ENCODE results near the gene CYP46A1. TPM values are rescaled to one million over a fixed set of nuclear protein-coding genes. Genes with fewer than 3 reads are reported as not detected.
A peak's percentile ranks its signal among the peaks of the same experiment; 100 is the strongest.

Gene CYP46A1
- total and polyA plus RNA-seq, 10 donors = 0.11 to 0.85 (median 0.32) TPM

DNA sequence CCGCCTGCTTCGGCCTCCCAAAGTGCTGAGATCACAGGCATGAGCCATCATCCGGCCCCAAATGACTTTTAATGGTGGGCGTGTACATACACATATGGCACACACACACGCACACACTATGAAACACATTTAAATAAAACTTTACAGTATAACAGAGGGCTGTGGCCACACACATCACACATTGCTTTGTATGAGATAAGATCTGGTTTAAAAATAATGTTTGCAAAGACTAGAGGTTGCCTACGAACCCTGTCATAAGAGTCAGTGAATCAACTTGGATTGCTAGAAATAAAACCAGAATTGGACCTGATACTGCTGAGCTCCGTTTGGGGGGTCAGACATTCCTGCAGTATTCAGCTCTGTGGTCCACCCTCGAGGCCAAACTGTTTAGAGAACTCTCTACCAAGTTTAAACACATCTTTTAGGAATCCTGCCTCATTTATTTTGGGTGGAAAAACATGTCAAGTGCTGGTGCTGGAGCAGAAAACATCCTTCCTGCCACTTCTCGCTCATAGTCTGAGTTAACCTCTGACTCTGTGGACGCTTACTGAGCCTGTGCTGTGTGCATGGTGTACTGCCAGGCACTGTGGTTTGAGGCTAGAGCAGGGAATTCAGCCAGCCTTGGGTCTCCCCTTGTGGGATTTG is 61.3 kb downstream of the CYP46A1 start:
- no peak for DNase-seq
- H3K36me3 ChIP-seq = no peaks in the 10 kb centered on the region
- intact Hi-C loops (cut with DNase I; ENCODE audit: low total_unique reads) = no loop called here
- H3K27ac ChIP-seq = peak overlapping the region in 5 of 8 donors; percentile 23 to 71 (median 58)
- peaks cover 0 to 14% (median 0%) of the 10 kb centered on the region in 7 donors for H3K27me3 ChIP-seq (replicated peaks in 1 of 7)
- H3K4me1 ChIP-seq = peaks cover 5 to 34% (median 18%) of the 10 kb centered on the region in 6 donors
- TF ChIP-seq POLR2A (IDR thresholded peaks at IDR 0.05) (no peak), POLR2AphosphoS5 (IDR thresholded peaks at IDR 0.05) (peak in 1 of 3 donors; percentile 5), CTCF (IDR thresholded peaks at IDR 0.05 in 8 of 11, conservative IDR thresholded peaks at IDR 0.05 in 3 of 11) (no peak)
- no peaks in the 10 kb centered on the region for H3K9me3 ChIP-seq
- WGBS, 5 donors = 56 to 65% (median 60%) methylated on average over 10 of the region's 10 CpGs
- no peak overlapping the region for H3K4me3 ChIP-seq

DNA sequence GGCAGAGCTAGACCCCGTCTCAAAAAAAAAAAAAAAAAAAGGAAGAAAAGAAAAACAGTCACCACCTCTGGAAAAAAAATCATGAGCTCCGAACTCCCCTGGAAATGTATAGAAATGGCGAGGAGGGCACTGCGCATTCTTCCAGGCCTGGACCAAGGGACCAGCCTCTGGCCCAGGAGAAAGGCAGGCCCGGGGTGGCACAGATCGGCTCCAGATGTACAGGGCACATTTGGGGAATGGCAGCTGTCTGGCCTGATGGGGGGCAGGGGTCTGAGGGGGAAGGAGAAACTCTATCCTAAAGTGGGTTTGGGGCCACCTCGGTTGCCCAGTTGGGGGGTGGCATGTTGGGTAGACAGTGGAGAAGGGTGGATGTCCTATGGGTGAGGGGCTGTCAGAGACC is 63.1 kb downstream of the CYP46A1 start:
- 61 to 86% (median 66%) methylated on average over 6 to 7 of the region's 7 CpGs for WGBS, 5 donors
- peak; percentile 58 for DNase-seq
- Histone ChIP-seq H3K9me3 (no peaks in the 10 kb centered on the region), H3K27ac (peak overlapping the region in 2 of 8 donors; percentile 62 to 71), H3K4me1 (peaks cover 4 to 31% (median 19%) of the 10 kb centered on the region in 6 donors), H3K4me3 (no peak overlapping the region), H3K27me3 (replicated peaks in 1 of 7) (peaks cover 0 to 30% (median 0%) of the 10 kb centered on the region in 7 donors), H3K36me3 (no peaks in the 10 kb centered on the region)
- intact Hi-C loops (cut with DNase I; ENCODE audit: low total_unique reads) = no loop called here
- TF ChIP-seq POLR2AphosphoS5 (IDR thresholded peaks at IDR 0.05) (no peak), CTCF (IDR thresholded peaks at IDR 0.05 in 8 of 11, conservative IDR thresholded peaks at IDR 0.05 in 3 of 11) (no peak), POLR2A (IDR thresholded peaks at IDR 0.05) (no peak)

DNA sequence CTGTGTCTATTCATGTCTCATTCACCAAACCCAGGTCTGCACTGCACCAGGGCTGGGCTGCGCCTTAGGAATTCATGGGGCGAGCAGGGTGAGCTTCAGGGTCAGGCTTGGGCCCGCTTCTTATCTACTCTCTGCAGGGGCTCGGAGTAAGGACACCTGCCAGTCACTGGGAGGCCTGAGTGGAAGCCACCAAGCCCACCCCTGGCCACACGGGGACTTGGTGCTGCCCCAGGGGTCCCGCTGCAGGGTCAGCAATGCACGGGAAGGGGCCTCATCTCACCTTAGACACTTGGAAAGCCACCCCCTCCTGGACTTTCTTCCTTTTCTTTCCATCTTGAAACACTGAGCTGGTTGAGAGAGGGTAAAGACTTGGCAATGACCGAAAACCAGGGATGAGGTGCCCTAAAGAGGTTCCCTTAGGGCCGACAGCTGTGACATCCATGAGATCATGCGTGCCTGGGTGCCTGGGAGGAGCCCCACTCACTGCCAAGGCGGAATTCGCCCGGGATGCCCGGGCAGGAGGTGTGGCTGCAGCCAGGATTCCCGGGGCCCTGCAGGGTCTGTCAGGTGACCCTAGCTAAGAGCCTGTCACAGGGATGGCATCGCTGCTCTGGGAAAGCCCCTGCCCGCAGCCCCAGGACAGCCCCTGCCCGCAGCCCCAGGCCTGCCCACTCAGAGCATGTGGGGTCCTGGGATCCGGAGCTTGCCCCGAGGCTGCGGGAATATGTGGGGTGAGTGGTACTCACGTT is 63.7 kb downstream of the CYP46A1 start:
- intact Hi-C loops (cut with DNase I; ENCODE audit: low total_unique reads) = no loop called here

More for the DNA sequence above, 63.7 kb downstream of the CYP46A1 start:
- Histone ChIP-seq H3K4me3 (no peak overlapping the region), H3K9me3 (no peaks in the 10 kb centered on the region), H3K4me1 (peaks cover 10 to 36% (median 22%) of the 10 kb centered on the region in 6 donors), H3K27me3 (replicated peaks in 1 of 7) (peaks cover 0 to 36% (median 0%) of the 10 kb centered on the region in 7 donors), H3K27ac (peak overlapping the region in 1 of 8 donors; percentile 62), H3K36me3 (no peaks in the 10 kb centered on the region)
- TF ChIP-seq POLR2AphosphoS5 (IDR thresholded peaks at IDR 0.05) (no peak), CTCF (IDR thresholded peaks at IDR 0.05 in 8 of 11, conservative IDR thresholded peaks at IDR 0.05 in 3 of 11) (no peak), POLR2A (IDR thresholded peaks at IDR 0.05) (no peak)
- 86 to 92% (median 88%) methylated on average over 12 to 22 of the region's 22 CpGs for WGBS, 5 donors
- peak; percentile 47 for DNase-seq
